ENCODE data around the gene TTC1. TPM values are rescaled to one million over a fixed set of nuclear protein-coding genes. Genes with fewer than 3 reads are reported as not detected.
A peak's percentile ranks its signal among the peaks of the same experiment; 100 is the strongest.
"Not testable (repeated sequence)": the region's sequence is repeated elsewhere in the genome, so short reads cannot be mapped to it uniquely, and the experiment has no call there.

Gene TTC1
- polyA plus RNA-seq, 1 donor = 48.2 TPM

DNA sequence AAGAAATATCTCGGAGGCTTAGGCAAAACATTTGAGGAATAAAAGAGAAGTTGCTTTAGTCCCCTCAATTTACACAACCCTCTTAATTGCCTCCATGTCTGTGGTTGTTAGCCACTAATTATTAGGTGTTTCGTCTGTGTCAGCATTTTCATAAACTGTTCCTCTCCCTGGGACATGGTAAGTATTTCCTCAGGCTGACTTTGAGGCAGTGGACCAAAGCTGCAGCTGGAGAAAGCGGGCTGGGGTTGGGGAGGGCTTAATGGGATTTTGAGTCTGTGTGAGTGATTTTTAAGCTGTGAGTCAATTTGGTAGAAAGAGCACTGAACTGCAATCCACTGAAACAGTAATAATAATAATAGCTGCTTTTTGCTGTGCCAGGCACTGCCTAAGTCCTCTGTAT lies 13.0 kb upstream of the TTC1 start:
- DNase-seq (ENCODE audit: low read depth) = no peak

DNA sequence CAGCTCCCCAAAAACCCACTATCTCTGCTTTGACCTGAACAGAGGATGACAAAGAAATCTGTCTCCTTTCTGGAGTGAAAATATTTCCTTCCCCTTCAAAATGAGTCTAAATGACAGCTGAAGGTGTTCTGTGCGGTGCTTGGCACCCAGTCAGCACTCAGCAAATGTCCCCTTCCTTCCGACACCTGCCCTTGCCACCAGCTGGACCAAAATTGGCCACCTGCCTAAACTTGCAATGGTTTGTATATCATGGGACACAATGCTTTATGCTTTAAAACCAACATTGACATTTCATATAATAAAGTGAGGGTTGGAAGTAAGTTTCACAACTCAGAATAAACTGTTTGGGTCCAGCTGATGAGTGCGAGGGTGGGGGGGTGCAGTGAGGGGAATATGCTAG lies 7.5 kb upstream of the TTC1 start:
- no peak for DNase-seq (ENCODE audit: low read depth)

DNA sequence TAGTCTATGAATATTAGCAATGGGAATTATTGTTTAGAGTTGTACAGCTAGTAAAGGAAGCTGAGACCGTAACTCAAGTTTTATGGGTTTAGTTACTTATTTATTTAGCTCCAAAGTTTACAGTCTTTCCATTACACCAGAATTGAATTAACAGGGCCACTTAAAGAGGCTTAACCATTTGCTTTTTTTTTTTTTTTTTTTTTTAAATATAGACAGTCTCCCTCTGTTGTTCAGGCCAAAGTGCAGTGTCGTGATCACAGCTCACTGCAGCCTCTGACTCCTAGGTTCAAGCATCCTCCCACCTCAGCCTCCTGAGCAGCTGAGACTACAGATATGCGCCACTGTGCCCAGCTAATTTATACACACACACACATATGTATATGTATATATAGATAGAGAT lies 1.4 kb upstream of the TTC1 start:
- DNase-seq (ENCODE audit: low read depth) = no peak

DNA sequence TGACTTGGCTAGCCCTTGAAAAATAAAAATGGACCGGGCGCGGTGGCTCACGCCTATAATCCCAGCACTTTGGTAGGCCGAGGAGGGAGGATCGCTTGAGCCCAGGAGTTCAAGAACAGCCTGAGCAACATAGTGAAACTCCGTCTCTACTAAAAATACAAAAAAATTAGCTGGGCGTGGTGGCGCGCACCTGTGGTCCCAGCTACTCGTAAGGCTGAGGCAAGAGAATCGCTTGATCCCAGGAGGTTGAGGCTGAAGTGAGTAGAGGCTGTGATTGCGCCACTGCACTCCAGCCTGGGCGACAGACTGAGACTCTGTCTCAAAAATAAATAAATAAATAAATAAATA lies 436 bp upstream of the TTC1 start:
- not testable (repeated sequence) for DNase-seq (ENCODE audit: low read depth)

DNA sequence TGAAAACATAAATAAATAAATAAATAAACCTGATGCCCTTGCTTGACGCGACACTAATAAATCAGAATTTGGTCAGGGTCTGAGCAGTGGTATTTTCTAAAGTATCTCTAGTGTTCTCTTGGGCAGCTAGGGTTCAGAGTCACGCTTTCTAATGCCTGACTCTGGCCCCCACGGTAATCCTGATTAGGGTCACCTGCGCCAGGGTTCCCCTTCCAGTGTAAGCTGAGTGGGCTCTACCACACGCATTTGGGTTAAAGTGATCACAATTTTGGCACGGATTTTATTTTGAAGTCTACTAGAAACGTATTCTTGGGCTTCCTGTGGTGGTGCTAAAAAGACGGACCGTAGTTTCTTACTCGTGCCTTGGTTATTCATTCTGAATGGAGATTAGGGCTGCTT lies 651 bp downstream of the TTC1 start:
- no peak for DNase-seq (ENCODE audit: low read depth)

DNA sequence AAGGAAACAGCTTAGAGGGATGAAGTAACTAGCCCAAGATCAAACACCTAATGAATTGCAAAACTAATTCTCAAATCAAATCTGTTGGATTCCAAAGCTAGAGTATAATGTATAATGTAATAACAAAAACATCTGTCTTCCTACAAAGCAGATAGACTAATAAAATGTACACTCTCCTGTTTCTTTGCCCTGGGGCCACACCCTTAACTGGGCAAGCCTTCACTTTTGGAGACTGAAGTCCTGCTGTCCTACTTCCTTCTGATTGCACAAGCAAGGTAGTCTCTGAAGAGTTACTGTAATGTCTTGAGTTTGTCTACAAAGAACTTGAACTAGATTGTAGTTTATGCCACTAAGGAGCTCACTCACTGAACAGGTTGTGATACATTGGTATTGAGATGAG lies 2.5 kb downstream of the TTC1 start:
- DNase-seq (ENCODE audit: low read depth) = no peak

DNA sequence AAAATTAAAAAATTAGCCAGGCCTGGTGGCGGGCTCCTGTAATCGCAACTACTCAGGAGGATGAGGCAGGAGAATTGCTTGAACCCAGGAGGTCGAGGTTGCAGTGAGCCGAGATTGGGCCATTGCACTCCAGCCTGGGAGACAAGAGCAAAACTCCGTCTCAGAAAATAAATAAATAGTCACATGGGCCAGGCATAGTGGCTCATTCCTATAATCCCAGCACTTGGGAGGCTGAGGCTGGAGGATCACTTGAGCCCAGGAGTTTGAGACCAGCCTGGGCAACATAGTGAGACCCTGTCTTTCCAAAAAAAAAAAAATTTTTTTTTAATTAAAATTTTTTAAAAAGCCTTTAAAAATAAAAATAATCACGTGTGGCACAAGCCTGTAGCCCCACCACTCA lies 5.3 kb downstream of the TTC1 start:
- DNase-seq (ENCODE audit: low read depth) = not testable (repeated sequence)

DNA sequence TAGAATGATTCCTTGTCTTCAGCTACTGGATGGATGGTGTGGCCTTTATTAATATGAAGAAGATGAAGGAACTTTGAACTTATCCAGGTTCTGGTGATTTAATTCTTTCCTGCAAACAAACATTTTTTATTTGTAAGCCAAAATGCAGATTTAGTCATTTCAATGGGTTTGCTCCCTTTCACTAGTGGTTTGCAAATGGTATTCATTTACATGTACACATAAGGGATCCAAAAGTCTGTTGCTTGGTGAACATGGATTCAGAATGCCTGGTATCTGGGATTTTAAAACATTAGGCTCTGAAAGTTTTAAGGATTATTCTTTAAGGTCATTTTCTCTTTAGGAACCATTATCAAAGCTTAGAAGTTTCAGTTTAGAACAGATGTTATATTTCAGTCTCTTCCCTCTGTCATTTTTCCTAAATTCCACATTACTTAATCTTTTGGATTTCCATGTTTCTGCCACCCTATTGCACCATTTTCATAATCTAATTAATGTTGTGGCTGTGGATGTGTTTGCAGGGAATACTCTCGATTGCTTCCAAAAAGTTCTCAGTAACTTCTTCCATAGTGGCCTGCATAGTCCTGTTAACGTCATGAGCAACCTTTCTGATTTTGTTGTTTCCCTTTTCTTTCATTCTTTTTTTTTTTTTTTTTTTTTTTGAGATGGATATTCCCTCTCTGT lies 10.1 kb downstream of the TTC1 start:
- DNase-seq (ENCODE audit: low read depth) = no peak

DNA sequence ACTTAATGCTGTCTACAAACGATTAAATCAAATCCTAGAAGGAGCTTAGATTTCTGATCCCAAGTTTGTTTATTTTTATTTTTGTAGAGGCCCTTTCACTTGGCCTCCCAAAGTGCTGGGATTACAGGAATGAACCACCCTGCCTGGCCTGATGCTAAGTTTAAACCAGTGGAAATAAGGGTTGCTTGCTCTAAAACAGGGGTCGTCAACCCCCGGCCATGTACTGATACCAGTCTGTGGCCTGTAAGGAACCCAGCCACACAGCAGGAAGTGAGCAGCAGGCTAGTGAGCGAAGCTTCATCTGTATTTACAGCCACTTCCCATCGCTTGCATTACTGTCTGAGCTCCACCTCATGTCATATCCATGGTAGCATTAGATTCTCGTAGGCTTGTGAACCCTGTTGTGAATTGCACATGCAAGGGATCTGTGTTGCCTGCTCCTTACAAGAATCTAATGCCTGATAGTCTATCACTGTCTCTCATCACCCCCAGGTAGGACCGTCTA lies 11.4 kb downstream of the TTC1 start:
- no peak for DNase-seq (ENCODE audit: low read depth)

DNA sequence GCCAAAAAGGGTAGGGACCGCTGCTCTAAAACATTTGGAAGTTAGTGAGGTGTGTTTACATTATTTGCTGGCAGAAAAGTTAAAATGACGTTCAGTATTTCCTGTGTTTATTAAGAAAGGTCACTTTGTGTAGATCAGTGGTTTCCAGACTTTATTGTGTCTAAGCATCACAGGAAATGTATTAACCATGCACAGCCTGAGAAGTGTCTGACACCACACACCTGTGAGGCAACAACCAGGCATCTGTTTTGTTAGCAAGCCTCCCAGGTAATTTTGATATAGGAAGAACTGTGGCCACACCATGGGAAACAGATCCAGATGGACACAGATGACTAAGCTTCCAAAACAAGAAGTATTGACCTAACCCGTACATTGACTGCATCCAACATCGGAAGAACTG lies 12.0 kb downstream of the TTC1 start:
- DNase-seq (ENCODE audit: low read depth) = no peak

DNA sequence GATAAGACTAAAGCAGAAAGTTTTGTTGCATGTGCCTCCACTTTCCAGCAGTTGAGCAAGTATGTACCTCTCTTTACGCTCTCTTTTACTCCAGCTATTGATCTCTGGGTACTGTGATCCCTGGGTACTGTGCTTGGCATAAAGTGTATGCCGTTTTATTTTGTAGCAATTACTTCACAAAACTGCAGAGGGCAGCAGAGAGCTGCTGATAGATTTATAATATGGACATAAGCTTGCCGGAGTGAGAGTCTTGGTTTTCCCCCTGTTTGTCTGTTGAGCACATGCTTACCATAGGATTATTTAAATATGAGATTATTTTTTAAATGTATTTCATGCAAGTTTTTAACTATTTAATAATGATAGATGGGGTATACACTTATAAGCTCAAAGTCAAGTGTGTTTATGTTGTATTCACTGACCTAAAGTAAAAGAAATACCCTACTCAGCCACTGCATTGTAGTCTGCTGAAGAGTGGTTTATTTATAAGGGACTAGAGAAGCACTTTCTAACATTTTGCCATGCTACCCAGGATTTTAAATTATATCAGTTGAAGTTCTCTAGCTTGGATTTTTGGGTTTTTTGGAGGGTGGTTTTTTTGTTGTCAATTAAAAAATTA lies 13.0 kb downstream of the TTC1 start:
- peak; percentile 55 for DNase-seq (ENCODE audit: low read depth)

DNA sequence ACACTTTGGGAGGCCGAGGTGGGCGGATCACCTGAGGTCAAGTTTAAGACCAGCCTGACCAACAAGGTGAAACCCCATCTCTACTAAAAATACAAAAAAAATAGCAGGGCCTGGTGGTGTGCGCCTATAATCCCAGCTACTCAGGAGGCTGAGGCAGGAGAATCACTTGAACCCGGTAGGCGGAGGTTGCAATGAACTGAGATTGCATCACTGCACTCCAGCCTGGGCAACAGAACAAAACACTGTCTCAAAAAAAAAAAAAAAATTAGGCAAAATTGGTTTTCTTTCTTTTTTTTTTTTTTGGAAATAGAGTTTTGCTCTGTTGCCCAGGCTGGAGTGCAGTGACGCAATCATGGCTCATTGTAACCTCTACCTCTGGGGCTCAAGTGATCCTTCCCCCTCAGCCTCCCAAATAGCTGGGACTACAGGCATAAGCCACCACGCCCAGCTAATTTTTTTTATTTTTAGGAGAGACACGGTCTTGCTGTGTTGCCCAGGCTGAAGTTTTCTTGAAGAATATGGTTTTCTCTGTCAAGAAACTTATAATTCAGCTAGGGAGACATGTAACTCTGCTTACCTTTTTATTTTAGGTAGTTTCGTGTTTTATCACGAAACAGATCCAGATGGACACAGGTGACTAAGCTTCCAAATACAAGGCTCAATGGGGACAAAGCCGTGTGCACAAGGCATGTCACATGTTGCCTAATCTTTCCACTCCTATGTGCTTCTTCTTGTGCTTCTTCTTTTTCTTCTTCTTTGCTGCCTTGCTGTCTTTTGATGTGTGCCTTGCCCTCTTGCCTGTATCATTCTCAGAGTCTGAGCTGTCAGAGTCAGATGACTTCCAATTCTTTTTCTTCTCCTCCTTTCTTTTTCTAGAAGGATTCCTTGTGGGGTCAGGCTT lies 14.3 kb downstream of the TTC1 start:
- no peak for DNase-seq (ENCODE audit: low read depth)

DNA sequence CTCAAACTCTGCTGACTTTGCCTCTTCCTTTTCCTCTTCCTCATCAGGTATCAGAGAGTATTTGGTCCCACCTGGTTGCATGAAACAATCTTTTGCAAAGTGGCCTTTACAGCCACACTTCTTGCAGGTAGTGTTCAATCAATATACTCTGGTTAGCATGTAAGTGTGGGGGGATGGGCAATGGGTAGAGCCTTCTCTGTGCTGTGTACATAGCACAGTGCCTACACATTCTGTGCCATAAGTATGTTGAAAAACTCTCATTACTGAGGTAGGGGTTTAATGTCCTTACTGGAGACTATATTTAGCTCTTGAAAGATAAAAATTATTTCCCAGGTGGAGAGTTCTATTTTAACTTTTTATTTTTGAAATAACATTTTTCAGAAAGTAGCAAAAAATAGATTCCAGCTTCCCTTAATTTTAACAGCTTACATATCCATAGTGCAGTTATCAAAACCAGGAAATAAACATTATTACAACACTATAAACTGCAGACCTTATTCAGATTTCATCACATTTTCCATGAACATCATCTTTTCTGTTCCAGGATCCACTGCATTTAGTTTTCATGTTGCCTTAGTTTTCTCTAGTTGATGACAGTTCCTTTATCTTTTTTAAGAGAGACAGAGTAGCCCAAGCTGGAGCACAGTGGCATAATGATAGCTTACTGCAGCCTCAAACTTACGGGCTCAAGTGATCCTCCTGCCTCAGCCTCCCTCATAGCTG lies 15.1 kb downstream of the TTC1 start:
- no peak for DNase-seq (ENCODE audit: low read depth)

DNA sequence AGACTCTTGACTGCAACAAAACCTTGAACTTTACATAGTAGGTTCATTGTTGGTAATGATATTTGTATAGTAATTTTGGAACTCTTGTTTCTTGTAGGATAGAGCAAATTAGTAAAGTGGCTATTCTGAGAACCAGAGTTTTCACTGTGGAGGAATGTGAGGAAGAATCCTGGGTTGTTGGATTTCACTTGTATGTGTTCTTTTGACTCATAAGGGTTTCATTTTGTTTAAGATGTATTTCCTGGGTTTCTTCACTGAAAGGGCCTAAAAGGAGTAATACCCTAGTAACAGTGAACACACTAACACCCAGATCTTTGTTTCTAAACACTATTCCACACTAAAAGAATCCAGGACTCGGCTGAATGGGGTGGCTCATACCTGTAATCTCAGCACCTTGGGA lies 20.1 kb downstream of the TTC1 start:
- no peak for DNase-seq (ENCODE audit: low read depth)

DNA sequence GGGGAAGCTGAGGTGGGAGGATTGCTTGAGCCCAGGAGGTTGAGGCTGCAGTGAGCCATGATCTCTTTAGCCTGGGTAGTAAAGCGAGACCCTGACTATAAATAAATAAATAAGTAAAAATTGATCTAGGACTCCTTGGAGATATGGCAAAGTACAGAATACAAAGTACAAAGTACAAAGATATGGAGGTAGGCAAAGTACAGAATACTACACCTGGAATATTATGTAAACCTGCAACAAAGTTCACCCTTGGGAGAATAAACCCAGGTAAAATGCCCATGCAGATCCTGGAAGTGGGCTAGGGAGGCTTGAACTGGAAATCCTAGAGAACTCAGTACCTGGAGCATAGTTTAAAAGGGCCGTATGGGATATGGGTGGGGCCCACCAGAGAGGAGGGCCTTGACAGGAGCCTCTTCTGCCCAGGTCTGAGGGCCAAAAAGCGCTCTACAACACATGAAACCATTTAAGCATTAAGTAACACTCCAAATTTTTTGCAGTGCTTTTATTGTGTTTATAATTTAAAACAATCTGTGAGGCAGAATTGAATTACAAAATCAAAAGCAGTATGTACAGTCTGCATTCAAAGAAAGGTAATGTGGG lies 20.7 kb downstream of the TTC1 start:
- no peak for DNase-seq (ENCODE audit: low read depth)

DNA sequence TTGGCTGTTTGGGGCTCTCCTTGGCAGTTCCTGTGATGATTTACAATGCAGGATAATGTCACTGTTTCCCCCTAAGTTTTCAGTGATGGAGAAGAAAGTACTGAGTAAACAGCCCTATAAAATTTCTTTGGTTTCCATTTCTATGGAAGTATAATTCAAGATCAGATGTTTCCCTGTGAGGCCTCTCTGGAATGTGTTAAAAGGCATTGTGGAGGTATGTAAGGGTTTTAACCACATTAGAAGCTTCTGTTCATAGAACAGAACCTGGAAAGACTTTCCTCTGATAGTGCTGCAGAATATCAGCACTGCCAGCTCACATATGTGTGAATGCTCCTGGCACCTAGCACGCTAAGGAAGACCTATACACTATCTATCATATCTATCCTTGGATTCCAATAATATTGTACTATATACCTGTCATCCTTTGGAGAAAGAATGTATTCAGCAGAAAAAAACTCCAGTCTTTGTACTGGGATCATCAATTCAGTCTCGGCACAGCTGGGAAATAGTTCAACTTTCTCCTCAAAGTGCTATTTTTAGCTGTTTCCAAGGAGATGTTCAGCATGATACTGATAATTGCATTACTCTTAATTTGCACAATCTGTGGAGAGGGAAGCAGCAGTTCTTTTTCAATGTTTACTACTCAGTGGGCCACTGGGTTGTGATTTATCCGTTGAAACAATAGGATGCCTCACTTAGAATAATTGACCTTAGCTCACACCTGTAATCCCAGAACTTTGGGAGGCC lies 21.9 kb downstream of the TTC1 start:
- no peak for DNase-seq (ENCODE audit: low read depth)

DNA sequence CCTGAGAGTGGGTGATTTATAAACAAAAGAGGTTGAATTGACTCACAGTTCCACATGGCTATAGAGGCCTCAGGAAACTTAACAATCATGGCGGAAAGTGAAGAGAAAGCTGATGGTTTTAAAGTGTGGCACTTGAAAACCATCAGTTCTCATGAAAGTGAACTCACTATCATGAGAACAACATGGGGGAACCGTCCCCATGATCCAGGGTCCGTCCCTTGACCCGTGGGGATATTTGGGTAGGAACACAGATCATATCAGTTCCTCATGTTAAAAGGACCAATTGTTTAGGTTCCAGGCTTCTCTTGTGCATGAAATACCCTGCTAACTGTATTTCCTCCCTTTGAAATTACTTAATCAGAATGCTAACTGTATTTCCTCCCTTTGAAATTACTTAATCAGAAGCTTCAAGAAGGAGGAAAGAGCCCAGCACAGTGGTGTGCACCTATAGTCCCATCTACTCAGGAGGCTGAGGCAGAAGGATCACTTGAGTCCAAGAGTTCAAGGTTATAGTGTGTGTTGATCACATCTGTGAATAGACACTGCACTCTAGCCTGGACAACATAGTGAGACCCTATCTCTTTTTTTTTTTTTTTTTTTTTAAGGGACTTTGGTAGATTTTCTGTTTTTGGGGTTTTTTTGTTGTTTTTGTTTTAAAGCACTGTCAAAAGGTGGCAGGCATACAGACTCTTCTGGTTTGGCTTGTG lies 24.8 kb downstream of the TTC1 start:
- no peak for DNase-seq (ENCODE audit: low read depth)

DNA sequence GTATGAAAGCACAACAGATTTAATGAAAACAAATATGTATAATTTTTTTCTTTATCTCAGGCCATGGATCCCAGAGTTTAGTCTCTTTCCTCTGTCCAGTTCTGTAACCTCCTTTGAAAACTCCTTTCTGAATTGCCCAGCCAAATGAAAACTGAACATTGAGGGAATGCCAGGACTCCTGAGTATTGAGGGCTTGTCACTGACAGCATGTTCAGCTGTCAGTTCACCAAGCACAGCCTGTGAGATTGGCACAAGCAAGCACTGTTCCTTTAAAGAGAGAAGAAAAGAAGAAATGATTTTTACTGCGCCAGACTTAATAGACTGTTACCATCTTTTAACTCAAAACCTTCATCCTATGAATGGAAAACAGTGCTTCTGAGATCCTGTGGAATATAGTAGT lies 27.3 kb downstream of the TTC1 start:
- DNase-seq (ENCODE audit: low read depth) = no peak

DNA sequence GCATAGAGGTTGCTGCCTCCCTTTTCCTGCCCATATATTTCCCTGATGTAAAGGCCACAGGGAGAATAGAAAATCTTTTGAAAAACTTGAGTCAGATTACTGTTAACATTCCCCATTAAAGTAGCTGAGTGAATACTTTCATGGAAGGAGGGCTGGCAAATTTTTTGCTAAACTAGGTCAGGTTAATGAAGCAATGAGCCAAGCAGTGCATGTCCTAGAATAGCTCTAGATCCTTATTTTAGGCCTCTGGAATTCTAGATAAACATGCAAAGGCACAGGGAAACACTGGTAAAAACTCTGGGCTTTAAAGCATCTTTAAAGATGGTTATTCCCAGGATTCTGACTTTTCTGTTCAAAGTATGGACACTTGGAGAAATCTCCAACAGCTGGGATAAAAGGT lies 27.9 kb downstream of the TTC1 start:
- DNase-seq (ENCODE audit: low read depth) = no peak

DNA sequence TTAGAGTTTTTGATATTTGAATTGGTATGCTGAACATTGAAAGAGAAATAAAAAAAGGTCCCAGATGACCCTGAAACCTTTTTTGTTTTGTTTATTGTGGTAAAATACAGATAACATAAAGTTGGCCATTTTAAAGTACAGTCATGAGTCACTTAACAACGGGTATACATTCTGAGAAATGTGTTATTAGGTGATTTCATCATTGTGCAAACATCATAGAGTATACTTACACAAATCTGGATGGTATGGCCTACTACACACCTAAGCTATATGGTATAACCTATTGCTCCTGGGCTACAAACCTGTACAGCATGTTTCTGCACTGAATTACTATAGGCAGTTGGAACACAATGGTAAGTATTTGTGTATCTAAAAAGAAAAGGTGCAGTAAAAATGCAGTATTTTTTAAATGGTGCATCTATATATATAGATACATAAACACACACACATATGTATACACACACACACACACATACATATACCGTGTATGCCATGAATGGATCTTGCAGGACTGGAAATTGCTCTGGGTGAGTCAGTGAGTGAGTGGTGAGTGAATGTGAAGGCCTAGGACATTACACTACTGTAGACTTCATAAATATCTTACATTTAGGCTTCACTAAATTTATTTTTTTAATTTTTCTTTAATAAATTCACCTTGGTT lies 31.0 kb downstream of the TTC1 start:
- DNase-seq (ENCODE audit: low read depth) = no peak
